ENCODE measurements around the gene FHL3.

Gene FHL3

GRCh38 chr1:38005195-38006007 lies at the start of gene FHL3:
Gene FHL3 (minus strand): TSS chr1:38005514. CDS start chr1:37999412, 6,102 bp downstream.
- peak; percentile 74 for DNase-seq
- Mint-ChIP-seq H3K27ac (peak within 1 kb of the TSS; percentile 89), H3K27me3 (no peaks in the 10 kb centered on the region), H3K4me3 (peak within 1 kb of the TSS; percentile 88), H3K36me3 (ENCODE audit: low read depth) (peaks cover 28% of the 10 kb centered on the region), H3K9me3 (no peaks in the 10 kb centered on the region), H3K4me1 (ENCODE audit: low read depth) (peaks cover 62% of the 10 kb centered on the region)

GRCh38 chr1:38053416-38054091 lies 48.2 kb upstream of the FHL3 start:
- no peak overlapping the region for H3K4me3 Mint-ChIP-seq
- H3K36me3 Mint-ChIP-seq (ENCODE audit: low read depth) = no peaks in the 10 kb centered on the region
- peaks cover 19% of the 10 kb centered on the region for H3K4me1 Mint-ChIP-seq (ENCODE audit: low read depth)
- H3K9me3 Mint-ChIP-seq = no peaks in the 10 kb centered on the region
- no peak overlapping the region for H3K27ac Mint-ChIP-seq
- H3K27me3 Mint-ChIP-seq = peaks cover 12% of the 10 kb centered on the region
- no peak for DNase-seq

GRCh38 chr1:38052750-38053415 lies 47.6 kb upstream of the FHL3 start:
- Mint-ChIP-seq H3K36me3 (ENCODE audit: low read depth) (no peaks in the 10 kb centered on the region), H3K4me3 (no peak overlapping the region), H3K27me3 (peaks cover 19% of the 10 kb centered on the region), H3K27ac (no peak overlapping the region), H3K4me1 (ENCODE audit: low read depth) (peaks cover 20% of the 10 kb centered on the region), H3K9me3 (no peaks in the 10 kb centered on the region)
- DNase-seq = no peak

- Mint-ChIP-seq H3K4me1 (ENCODE audit: low read depth) (peaks cover 24% of the 10 kb centered on the region), H3K27ac (no peak overlapping the region), H3K36me3 (ENCODE audit: low read depth) (no peaks in the 10 kb centered on the region), H3K27me3 (peaks cover 26% of the 10 kb centered on the region), H3K4me3 (no peak overlapping the region), H3K9me3 (no peaks in the 10 kb centered on the region)
- no peak for DNase-seq
Observed at GRCh38 chr1:38051079-38051543, 45.8 kb upstream of the FHL3 start.

GRCh38 chr1:38050397-38051078 lies 45.2 kb upstream of the FHL3 start:
- Mint-ChIP-seq H3K27me3 (peaks cover 28% of the 10 kb centered on the region), H3K9me3 (no peaks in the 10 kb centered on the region), H3K27ac (no peak overlapping the region), H3K4me1 (ENCODE audit: low read depth) (peaks cover 26% of the 10 kb centered on the region), H3K36me3 (ENCODE audit: low read depth) (no peaks in the 10 kb centered on the region), H3K4me3 (no peak overlapping the region)
- DNase-seq = no peak

- DNase-seq = no peak
- H3K9me3 Mint-ChIP-seq = no peaks in the 10 kb centered on the region
- no peaks in the 10 kb centered on the region for H3K36me3 Mint-ChIP-seq (ENCODE audit: low read depth)
- peaks cover 22% of the 10 kb centered on the region for H3K4me1 Mint-ChIP-seq (ENCODE audit: low read depth)
- H3K4me3 Mint-ChIP-seq = peak overlapping the region; percentile 71
- peaks cover 44% of the 10 kb centered on the region for H3K27me3 Mint-ChIP-seq
- peak overlapping the region; percentile 55 for H3K27ac Mint-ChIP-seq
Observed at GRCh38 chr1:38047603-38048141, 42.4 kb upstream of the FHL3 start.

- H3K9me3 Mint-ChIP-seq = no peaks in the 10 kb centered on the region
- H3K4me3 Mint-ChIP-seq = peak overlapping the region; percentile 71
- H3K27ac Mint-ChIP-seq = peak overlapping the region; percentile 55
- H3K4me1 Mint-ChIP-seq (ENCODE audit: low read depth) = peaks cover 16% of the 10 kb centered on the region
- no peaks in the 10 kb centered on the region for H3K36me3 Mint-ChIP-seq (ENCODE audit: low read depth)
- DNase-seq = peak; percentile 87
- H3K27me3 Mint-ChIP-seq = peaks cover 51% of the 10 kb centered on the region
Observed at GRCh38 chr1:38046884-38047602, 41.7 kb upstream of the FHL3 start.

GRCh38 chr1:38046333-38046883 lies 41.1 kb upstream of the FHL3 start, which contains the start of gene POU3F1:
Gene POU3F1 (minus strand): TSS chr1:38046793. CDS start chr1:38046743, 50 bp downstream.
- peak within 1 kb of the TSS; percentile 71 for H3K4me3 Mint-ChIP-seq
- no peaks in the 10 kb centered on the region for H3K9me3 Mint-ChIP-seq
- peaks cover 16% of the 10 kb centered on the region for H3K4me1 Mint-ChIP-seq (ENCODE audit: low read depth)
- peak within 1 kb of the TSS; percentile 55 for H3K27ac Mint-ChIP-seq
- DNase-seq = no peak
- peaks cover 57% of the 10 kb centered on the region for H3K27me3 Mint-ChIP-seq
- no peaks in the 10 kb centered on the region for H3K36me3 Mint-ChIP-seq (ENCODE audit: low read depth)

GRCh38 chr1:38045401-38046332 lies 40.4 kb upstream of the FHL3 start:
- Mint-ChIP-seq H3K4me3 (peak overlapping the region; percentile 29), H3K27me3 (peaks cover 64% of the 10 kb centered on the region), H3K36me3 (ENCODE audit: low read depth) (no peaks in the 10 kb centered on the region), H3K4me1 (ENCODE audit: low read depth) (peaks cover 16% of the 10 kb centered on the region), H3K27ac (no peak overlapping the region), H3K9me3 (no peaks in the 10 kb centered on the region)
- DNase-seq = peak; percentile 57

GRCh38 chr1:38044221-38045215 lies 39.2 kb upstream of the FHL3 start:
- H3K4me1 Mint-ChIP-seq (ENCODE audit: low read depth) = peaks cover 16% of the 10 kb centered on the region
- H3K27me3 Mint-ChIP-seq = peaks cover 76% of the 10 kb centered on the region
- H3K36me3 Mint-ChIP-seq (ENCODE audit: low read depth) = no peaks in the 10 kb centered on the region
- DNase-seq = peak; percentile 50
- H3K4me3 Mint-ChIP-seq = peak overlapping the region; percentile 61
- no peak overlapping the region for H3K27ac Mint-ChIP-seq
- H3K9me3 Mint-ChIP-seq = no peaks in the 10 kb centered on the region

- H3K27ac Mint-ChIP-seq = no peak overlapping the region
- H3K4me1 Mint-ChIP-seq (ENCODE audit: low read depth) = peaks cover 16% of the 10 kb centered on the region
- H3K27me3 Mint-ChIP-seq = peaks cover 77% of the 10 kb centered on the region
- H3K4me3 Mint-ChIP-seq = no peak overlapping the region
- no peaks in the 10 kb centered on the region for H3K36me3 Mint-ChIP-seq (ENCODE audit: low read depth)
- H3K9me3 Mint-ChIP-seq = no peaks in the 10 kb centered on the region
- DNase-seq = no peak
Observed at GRCh38 chr1:38043036-38043747, 37.9 kb upstream of the FHL3 start.

All from activated T-cell treated with anti-CD3 and anti-CD28 coated beads, Interleukin-2, amount 50 U/mL, for 24 hours (primary cell).